HEK293T (cell line): Measurements from ENCODE around the gene SIAH3.

Experiments
- ARNT ChIP-seq: fragments of 450-650 bp; IDR thresholded peaks from 2 replicates; pipeline ENCODE4 v1.6.1; 2017; ENCODE audit warnings: mild to moderate bottlenecking
- BHLHE40 ChIP-seq: fragments of 450-650 bp; IDR thresholded peaks from 2 replicates; pipeline ENCODE4 v1.6.1; 2016; ENCODE audit warnings: mild to moderate bottlenecking, moderate library complexity, borderline replicate concordance
- FOXK2 ChIP-seq: fragments of 450-650 bp; IDR thresholded peaks from 2 replicates; pipeline ENCODE4 v1.6.1; 2016; ENCODE audit warnings: mild to moderate bottlenecking
- FOXM1 ChIP-seq: fragments of 450-650 bp; IDR thresholded peaks from 2 replicates; pipeline ENCODE4 v1.6.1; 2017; ENCODE audit warnings: mild to moderate bottlenecking, borderline replicate concordance
- HDGF ChIP-seq: fragments of 450-650 bp; IDR thresholded peaks from 2 replicates; pipeline ENCODE4 v1.6.1; 2017; ENCODE audit warnings: antibody characterized with exemption, borderline replicate concordance
- L3MBTL2 ChIP-seq: fragments of 450-650 bp; conservative IDR thresholded peaks from 2 replicates; pipeline ENCODE4 v1.6.1; 2016; ENCODE audit warnings: mild to moderate bottlenecking
- NFRKB ChIP-seq: fragments of 450-650 bp; IDR thresholded peaks from 2 replicates; pipeline ENCODE4 v1.6.1; 2016; ENCODE audit warnings: mild to moderate bottlenecking, moderate library complexity
- PKNOX1 ChIP-seq: fragments of 450-650 bp; IDR thresholded peaks from 2 replicates; pipeline ENCODE4 v1.6.1; 2016
- SP1 ChIP-seq: fragments of 450-650 bp; IDR thresholded peaks from 2 replicates; pipeline ENCODE4 v1.6.1; 2017
- TARDBP ChIP-seq: fragments of 450-650 bp; IDR thresholded peaks from 2 replicates; pipeline ENCODE4 v1.6.1; 2016
- ZNF384 ChIP-seq: fragments of 450-650 bp; IDR thresholded peaks from 2 replicates; pipeline ENCODE4 v1.6.1; 2016

GRCh38 chr13:45784755-45785675 lies 66.5 kb downstream of the SIAH3 start:
- no peak for TF ChIP-seq BHLHE40
- no peak for TF ChIP-seq L3MBTL2
- no peak for TF ChIP-seq FOXK2
- TF ChIP-seq TARDBP, result no peak
- TF ChIP-seq HDGF, result no peak
- no peak for TF ChIP-seq SP1
- no peak for TF ChIP-seq PKNOX1
- no peak for TF ChIP-seq ZNF384
- TF ChIP-seq FOXM1, result no peak
- no peak for TF ChIP-seq ARNT
- TF ChIP-seq NFRKB, result no peak
